Stimulated activated CD4-positive, alpha-beta T cell treated with anti-CD3 and anti-CD28 coated beads, Interleukin-12 subunit alpha, Interleukin-12 subunit beta, amount 100 ng/mL, for 24 hours (primary cell): ENCODE results near the gene NARS2.

Source experiments
- DNase-seq, 2 experiments: peaks; one replicate each; pipeline ENCODE4 v3.0.0-alpha.2; 2020; ENCODE audit warnings: low read depth in 2 of 2

The NARS2 gene

DNA sequence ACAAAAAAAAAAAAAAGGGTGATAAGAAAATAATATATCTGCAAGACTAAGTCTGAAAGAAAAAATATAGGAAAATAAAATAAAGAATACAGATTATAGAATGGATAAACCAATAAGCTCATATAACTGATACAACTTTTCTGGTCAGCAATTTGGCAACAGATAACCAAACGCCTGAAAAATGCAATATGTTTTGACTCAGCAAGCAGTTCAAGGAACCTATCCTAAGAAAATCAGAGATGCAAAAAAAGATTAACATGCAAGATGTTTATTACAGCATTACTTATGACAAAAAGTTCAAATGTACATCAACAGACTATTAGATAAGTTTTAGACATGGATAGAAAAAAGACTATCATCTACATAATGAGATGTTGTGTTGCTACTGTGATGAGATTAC lies 129.9 kb downstream of the NARS2 start:
- DNase-seq = no peak

DNA sequence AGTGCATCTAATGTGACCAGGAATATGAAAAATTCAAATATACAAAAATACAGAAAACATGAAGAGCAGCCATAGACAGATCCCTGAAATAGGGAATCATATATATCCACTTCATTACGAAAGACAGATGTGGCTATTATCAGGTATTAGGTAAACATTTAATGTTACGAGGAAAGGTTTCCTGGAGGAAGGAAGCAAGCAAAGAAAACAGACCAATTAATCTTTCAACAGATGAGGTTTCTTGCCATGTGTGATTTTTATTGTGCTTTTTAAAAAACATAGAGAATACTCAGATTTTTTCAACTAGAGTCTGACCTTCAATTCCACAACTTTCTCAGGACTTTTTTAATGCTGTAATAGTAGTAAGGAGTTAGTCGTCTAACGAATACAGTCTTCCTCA lies 132.7 kb downstream of the NARS2 start:
- DNase-seq = no peak

DNA sequence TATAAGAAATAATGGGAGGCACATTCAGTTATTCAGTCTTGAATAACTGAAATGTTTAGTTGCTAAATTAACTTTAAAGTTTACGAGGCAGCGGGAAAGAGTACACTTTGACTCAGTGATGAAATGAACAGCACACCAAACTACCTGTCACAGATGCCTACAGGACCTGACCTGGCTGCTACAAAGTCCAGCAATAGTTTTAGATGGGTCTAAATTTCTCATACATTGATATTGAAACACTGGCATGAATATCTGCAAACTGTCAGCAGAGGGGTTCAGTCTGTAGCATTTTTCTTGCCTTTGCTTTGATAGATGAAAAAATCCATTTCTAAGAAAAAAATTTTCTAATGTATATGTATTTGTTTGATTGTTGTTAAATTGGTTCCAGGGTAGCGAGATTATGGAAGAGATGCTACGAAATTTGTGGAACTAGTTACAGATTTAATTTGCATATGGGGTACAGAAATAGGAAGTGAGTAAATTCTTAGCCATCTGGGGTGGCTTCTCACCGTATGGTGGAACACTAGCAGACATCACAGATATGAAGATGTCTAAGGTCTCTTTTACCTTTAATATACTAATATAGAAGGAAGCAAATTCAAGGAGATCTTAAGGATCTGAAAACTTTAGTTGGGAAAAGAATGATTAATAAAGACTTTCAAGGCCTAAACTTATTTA lies 136.2 kb downstream of the NARS2 start:
- no peak for DNase-seq

DNA sequence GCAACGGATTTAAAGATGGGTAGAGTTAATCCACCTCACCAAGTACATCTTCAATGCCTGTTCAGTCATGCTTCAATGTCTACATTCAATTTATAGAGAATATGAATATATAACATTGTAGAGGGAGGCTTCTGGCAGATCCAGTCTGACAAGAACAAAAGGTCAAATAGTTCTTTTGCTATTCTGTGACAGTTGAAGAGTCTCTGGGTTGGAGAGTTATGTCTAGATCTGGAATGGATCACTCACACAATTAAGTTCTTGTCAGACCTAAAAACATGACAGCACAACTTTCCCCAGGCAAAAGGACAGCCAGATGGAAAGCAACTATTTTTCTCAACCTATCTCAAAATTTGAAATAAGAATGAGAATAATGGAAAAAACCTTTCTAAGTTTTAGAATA lies 141.7 kb downstream of the NARS2 start:
- DNase-seq = no peak

DNA sequence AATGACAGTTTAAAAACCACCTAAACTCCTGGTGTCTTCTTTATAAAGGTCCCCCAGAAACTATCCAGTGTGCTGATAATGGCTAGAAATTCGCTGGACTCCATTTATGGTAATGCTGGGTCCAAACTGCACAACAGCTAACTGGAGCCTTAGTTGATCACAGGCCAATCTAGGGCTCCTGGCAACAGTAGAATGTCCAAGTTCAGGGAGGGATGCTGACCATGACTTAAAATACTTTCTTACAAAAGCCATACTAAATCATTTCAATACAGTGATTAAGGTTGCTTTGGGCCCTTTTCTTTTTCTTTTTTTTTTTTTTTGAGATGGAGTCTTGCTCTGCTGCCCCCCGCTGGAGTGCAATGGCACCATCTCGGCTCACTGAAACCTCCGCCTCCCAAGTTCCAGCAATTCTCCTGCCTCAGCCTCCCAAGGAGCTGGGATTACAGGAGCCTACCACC lies 142.6 kb downstream of the NARS2 start:
- DNase-seq = no peak

DNA sequence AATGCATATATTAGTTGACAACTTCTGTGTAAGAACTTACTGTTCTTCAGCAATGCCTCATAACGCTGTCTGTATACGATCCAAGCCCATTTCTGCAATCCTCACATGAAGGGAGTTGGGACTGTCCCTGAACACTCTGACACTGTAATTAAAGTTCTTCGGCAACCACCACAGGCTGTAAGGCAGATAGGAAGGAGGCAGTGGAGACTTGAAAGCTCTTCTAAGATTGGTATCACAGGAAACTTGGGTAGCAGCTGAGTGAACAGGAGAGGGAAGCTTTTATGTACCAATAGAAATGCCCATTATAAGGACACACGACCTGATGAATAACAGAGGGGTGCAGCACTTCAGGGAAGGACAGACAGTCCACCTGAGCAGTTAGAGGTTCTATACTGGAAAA lies 145.0 kb downstream of the NARS2 start:
- DNase-seq = no peak

DNA sequence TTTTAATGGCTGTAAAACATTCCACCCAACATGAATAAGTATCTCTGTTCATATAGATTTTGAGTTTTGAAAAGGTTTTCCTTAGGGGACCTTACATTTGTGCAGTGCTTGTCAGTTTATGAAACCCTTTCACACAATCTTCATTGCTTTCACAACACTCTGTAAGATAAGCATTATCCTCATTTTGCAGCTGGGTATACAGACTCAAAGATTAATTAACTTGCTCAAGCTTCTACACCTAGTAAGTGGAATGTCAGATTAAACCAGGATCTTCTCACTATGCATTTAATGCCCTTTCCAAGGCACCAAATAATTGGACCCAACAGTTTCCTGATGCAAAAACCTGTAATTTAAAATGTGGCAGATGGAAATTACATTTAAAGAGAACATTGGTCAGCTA lies 145.5 kb downstream of the NARS2 start:
- DNase-seq = no peak

DNA sequence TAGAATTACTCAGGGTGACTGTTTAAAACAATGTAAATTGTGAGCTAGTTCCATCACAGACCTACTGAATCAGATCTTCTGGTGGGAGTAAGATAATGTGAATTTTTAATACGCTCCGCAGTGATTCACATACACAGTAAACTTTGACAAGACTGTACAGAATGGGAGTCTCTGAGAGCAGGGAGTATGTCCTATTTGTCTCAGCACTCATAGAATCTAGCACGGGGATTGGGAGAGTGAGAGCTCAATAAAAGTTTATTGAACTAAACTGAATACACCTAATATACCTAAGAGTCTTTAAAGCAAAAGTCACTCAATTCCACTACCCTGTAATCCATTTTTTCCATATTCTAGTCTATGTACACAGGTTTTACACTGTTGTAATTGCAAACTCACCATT lies 145.9 kb downstream of the NARS2 start:
- DNase-seq = no peak

DNA sequence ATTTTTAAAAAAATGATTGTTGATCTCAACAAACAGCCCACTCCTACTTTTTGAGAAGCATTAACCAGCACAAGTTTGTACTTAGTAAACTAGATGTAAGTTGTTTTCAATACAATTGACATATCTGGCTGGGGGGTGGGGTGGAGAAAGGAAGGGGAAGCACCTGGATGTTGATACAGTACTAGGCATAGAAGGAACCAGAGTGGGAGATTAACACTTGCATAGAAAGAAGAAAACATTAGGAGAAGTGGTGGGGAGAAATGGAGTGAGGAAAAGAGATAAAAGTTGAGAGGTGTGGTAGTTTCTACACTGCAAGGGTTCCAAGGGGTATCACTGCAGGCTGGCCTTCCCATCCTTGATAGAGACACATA lies 146.4 kb downstream of the NARS2 start:
- DNase-seq = no peak

DNA sequence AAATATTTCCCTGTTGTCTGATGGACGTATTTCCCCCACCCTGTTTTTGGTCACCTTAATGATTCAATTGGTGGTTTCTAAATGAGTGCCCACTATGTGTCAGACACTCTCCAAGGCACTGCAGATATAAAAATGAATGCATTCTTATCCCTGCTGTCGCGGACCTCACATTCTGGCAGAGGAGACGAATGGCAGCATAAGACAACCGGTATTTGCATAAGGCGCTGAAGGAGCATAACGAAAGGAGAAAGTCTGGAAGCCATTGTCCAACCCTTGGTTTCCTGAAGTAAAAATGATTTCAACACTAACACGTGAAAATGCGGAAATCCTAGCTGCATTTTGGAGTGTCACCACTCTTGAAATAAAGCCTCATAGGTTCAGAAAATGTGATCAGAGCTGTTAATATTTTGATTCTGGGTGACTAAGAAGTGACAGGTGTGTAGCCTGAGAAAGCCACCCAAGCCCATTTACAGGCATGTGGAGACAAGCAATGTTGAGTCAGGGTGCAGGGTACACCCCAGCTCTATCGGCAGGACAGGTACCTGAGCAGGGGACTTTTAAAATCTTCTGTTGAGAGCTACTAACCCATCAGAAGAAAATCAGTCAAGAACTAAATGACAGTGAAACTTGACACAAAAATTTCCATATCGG lies 146.9 kb downstream of the NARS2 start:
- DNase-seq = no peak

DNA sequence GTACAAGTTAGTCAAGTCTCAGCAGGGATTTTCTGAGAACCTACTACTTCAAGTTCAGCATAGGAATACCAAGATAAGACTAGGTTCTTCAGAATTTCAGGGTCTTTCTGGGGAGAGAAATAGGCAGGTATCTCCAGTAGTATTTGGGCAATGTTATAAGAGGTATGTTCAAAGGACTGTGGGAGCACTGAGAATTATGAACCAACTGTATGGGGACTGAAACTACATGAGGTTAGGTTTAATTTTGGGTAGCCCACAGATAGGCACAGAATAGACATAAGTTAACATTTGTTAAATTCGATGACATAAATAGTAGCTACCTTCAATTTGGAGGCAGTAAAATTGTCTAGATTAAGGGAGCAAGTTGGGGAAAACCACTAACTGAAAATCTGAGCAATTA lies 147.8 kb downstream of the NARS2 start:
- no peak for DNase-seq

DNA sequence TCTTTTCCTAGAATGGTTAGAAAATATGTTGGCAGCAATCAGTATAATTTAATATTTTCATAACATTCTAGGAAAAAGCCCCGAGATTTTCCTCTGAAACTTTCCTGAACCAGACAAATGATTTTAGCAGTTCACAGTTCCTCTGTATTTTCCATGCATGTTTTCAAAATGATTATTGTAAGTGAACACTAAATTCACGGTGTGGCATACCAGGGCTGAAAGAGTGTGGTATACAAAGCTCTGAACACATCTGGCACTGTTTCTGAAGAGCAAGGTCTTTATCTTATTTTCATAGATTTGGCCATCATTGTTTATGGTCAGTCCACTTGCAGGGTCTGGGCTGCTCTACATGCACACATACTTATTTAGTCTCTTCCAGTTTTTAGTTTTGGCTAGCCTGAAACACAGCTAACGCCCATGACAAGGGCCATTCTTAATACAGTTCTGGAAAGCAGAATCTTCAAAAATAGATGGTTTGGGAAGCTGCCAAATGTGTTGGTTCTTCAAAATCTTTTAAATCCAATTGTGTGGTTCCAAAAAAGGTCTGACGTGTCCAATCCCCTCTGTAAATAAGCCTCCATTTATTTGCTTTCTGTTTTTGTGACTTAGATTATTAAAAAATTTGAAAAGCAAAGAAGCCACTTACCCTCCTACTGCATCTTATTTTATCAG lies 149.1 kb downstream of the NARS2 start:
- no peak for DNase-seq

DNA sequence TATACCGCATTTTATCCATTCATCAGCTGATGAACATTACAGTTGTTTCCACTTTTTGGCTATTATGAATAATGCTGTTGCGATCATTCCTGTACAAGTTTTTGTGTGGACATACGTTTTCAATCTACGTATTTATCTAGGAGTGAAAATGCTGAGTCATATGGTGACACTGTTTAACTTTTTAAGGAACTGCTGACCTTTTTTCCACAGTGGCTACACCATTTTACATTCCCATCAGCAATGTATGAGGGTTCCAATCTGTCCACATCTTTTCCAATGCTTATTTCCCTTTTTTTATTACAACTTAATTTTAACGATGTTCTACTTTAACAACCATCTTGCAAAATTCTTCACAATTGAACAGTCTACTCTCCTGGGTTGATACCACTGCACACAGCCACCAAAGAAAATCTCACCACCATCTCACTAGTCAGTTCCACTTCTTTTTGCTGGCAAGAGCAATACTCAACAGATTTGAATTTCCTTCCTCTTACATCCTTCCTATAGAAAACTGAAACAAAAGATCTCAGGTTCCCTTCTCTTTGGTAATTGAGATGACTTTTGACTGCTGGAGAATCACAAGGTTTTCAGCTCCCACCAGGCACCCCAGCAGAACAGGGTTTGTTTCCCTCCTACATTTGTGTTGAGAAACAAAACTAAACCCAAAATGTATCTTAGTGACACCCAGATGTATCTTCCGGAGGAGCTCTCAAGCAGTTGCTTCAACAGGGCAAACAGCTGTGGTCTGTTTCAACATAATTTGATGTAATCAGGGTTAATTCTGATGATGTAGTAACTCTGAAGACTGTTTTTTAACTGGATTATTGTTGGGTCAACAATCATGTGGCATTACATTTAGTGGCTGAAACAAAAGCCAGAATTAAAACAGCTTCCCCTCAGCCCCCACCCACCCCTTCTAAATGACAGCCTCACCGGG lies 150.1 kb downstream of the NARS2 start:
- no peak for DNase-seq

DNA sequence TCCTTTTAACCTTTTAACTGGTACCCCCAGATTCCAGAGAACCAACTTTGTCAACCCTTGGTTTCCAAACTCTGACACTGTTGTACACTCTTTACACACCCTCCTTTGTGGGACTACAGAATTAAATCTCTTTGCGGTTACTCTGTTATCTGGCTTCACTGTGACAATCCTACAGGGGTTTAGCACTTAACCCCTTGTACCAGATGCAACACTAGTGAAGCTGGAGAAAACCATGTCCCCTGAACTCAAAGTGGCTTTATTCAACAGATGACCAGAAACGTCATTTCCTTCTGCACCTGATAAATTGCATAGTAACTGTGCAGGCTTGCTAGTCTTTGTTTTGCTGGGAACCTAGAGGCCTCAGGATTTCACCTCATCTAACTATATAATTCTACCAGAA lies 151.4 kb downstream of the NARS2 start:
- DNase-seq = no peak

DNA sequence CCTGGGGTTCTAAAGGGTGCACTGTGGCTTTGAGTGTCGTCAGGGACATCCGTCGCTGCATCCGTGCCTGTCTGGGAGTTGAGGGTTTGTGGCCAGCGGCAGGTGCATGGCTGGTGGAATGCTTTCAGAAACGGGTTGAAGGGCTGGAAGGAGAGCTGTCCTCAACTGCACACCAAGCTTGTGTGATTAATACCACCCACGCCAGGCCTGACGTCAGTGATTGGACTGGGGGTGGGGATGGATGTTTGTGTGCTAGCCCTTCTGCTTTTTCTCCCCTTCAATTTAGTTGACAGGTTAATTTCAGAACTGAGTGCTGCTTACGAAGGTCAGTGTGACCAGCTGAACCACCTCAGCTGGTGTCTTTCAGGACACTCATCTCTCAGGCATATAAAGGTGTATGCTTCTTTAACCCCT lies 153.9 kb downstream of the NARS2 start:
- peak; percentile 6 to 29 for DNase-seq

DNA sequence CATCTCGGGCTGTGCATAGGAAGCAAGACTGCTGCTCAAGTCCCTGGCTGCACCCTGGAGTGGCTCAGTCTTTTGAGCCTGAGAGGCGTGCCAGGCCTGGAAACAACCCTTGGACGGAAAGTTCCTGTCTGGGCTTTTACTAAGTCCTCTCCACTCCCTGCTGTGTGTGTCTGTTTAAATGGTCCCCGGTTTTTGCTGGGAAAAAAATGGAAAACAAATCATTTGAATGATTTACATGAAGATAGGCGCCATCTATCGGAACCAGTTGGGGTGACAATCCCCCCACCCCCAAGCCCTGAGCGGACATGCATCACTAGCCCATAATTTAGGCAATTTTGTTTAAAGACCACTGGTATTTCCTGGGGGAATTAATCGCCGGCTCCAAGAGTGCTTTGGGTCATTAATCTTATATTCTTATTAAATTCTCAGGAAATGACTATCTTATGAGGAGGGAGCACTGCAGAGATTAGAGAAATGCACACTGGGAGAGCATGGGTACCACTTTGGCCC lies 154.4 kb downstream of the NARS2 start:
- peak in 1 of 2 experiments; percentile 39 for DNase-seq

DNA sequence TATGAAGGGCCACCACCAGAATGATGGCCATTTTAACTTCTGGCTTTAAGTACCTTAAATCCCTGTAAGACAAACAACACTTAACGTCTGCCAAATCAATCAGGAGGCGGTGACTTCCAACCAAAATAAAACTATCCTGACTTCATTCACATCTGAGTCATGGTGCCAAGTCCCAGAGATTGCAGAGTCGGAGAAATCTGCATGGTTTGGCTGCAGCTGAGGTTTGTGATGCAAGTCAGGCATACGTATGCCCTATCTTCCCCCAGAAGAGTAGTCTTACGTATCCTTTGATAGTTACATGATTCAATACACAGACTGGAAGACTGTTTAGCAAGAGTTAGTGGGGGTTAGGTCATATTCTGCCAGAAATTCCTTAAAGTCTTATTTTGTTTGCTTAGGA lies 155.3 kb downstream of the NARS2 start:
- no peak for DNase-seq

DNA sequence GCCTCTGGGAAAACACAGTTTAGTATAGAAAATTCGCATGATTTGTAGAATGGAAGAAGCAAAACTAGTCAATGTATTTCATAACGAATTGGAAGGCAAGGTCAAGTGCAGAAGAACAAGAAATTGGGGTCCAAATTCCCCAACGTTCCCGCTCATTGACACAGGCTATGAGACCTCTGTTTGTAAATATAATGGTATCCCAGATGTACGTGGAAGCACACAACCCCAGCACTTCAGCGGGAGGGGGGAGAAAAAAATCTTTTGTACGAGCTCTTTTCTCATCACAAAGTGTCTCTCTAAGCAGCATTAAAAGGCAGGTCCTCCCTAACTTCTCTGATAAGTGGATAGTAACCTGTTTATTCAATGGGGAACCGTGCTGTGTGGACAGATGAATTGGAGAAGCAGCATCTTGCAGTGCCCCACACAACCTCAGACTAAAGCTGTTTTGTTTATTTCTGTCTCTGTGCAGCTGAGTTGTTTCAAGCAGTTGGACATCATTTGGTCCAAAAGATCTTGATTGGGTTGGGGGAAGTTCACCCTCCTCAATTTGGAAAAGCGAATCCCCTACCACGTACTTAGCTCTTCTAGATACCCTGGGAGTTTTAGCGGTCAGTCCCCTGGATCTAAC lies 156.0 kb downstream of the NARS2 start:
- DNase-seq = no peak

DNA sequence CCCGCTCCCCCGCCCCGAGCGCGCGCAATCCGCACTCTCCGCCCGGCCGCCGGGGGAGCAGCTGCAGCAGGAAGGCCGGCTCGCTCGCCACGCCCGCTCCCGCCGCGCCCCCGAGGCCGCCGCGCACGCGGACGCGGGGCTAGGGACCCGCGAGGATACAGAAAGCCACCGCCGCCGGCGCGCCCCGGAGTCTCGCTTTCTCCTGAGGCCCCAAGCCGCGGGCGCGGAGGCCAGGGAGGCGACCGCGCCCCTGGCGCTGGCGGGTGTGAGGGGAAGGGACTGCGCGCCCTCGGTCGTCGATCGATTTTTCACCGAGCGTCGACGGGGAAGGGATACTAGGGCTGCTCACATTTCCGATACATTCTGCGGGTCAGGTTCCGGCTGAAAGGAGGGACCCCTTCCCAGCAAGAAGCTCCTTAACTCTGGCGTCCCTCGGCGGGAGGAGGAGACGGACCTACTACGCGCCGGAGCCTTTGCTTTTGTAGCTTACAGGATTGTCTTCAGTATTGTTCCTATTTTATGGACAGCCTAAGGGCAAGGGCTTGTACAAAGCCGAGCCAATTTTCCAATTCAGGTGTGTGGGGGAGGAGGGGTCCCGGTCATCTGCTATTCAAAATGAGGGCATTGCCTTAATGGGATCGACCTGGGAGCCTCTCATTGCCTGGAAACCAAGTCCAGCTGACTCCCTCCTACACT lies 156.6 kb downstream of the NARS2 start:
- DNase-seq = peak; percentile 36 to 48

DNA sequence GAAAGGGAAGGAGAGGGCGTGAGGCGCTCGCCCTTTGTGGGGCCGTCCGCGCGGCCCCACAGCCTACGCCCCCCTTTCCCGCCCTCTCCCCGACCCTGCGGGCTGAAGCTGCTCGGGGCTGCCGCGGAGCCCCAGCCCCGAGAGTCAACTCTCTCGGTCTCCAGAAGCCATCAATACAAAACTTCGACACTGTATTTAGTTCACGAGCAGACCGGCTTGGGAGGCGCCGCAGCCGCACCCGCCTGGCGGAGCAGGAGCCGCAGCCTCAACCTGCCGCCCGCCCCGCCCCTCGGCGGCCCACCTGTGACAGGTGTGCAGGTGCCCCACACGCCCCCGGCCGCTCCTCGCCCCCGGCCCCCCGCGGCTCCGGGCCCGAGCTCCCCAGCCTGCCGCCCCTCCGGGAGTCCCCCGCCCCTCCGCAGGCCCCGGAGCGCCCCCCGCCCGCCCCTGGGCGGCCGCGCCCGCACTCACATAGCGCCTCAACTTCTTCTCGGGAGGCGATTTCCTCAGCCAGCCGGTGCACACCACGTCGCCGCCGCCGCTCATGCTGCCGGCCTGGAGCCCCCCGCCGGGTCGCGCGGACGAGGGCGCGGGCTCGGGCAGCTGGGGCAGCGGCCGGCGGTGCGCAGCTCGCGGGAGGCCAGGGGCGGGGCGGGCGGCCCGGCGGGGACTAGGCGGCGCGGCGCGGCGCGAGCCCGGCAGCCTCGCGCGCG lies 157.3 kb downstream of the NARS2 start, which contains the start of gene GAB2:
Gene GAB2, minus strand, starts transcription at position 646 of the 713 bp plus-strand sequence. Its CDS starts 100 bp downstream, at position 546.
- no peak for DNase-seq
